Peyer's patch (tissue), 4 donors: ENCODE measurements around the gene PARVB.

Experiments
- POLR2A ChIP-seq, 2 donors: fragments of 450-650 bp; IDR thresholded peaks; one replicate each; pipeline ENCODE4 v1.5.1; 2017; ENCODE audit warnings: antibody characterized with exemption in 2 of 2, mild to moderate bottlenecking in 2 of 2, moderate library complexity in 2 of 2
- TF ChIP-seq, protein P1 (sequence below), 6 experiments: fragments of 450-650 bp in 4 of 6; fragments of 200-600 bp in 2 of 6; sonication (generic) in 1 of 6; IDR thresholded peaks; one replicate each; pipeline ENCODE4 v1.5.1; 2017 to 2019; ENCODE audit warnings: antibody characterized with exemption in 6 of 6, mild to moderate bottlenecking in 3 of 6, moderate library complexity in 1 of 6

DNA sequence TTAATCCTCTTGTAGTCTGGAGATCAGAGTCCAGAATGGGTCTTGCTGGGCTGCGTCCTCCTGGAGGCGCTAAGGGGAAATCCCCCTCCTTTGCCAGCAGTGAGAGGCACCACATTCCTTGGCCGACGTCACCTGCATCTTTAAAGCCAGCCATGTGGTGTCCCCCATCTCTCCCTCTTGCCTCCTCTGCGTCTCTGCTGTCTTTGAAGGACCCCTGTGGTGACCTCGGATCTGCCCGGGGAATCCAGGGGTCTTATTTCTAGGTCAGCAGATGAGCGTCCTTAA lies 27.2 kb upstream of the PARVB start:
- TF ChIP-seq, protein P1, sequence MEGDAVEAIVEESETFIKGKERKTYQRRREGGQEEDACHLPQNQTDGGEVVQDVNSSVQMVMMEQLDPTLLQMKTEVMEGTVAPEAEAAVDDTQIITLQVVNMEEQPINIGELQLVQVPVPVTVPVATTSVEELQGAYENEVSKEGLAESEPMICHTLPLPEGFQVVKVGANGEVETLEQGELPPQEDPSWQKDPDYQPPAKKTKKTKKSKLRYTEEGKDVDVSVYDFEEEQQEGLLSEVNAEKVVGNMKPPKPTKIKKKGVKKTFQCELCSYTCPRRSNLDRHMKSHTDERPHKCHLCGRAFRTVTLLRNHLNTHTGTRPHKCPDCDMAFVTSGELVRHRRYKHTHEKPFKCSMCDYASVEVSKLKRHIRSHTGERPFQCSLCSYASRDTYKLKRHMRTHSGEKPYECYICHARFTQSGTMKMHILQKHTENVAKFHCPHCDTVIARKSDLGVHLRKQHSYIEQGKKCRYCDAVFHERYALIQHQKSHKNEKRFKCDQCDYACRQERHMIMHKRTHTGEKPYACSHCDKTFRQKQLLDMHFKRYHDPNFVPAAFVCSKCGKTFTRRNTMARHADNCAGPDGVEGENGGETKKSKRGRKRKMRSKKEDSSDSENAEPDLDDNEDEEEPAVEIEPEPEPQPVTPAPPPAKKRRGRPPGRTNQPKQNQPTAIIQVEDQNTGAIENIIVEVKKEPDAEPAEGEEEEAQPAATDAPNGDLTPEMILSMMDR (IDR thresholded peaks at IDR 0.05) = no peak
- TF ChIP-seq POLR2A (IDR thresholded peaks at IDR 0.05) = no peak
